ENCODE results near the gene CNTNAP2.

DNA sequence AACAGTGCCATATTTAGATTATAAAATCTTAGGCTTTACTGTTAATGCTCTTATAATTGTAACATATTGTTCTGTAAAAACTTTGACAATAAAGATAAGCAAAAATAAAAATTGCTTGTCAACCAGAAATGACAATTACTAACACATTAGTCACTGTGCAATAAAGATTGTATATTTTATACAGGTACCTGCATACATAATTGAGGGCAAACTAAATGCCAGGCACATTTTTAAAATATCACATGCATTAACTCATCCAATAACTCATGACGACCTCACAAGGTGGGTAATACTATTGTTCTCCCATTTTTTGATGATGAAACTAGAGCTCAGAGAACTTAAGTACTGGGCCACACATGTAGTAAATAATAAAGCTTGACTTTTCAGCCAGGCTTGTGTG, 1453.8 kb downstream of the CNTNAP2 start:
- TF ChIP-seq, protein P1, sequence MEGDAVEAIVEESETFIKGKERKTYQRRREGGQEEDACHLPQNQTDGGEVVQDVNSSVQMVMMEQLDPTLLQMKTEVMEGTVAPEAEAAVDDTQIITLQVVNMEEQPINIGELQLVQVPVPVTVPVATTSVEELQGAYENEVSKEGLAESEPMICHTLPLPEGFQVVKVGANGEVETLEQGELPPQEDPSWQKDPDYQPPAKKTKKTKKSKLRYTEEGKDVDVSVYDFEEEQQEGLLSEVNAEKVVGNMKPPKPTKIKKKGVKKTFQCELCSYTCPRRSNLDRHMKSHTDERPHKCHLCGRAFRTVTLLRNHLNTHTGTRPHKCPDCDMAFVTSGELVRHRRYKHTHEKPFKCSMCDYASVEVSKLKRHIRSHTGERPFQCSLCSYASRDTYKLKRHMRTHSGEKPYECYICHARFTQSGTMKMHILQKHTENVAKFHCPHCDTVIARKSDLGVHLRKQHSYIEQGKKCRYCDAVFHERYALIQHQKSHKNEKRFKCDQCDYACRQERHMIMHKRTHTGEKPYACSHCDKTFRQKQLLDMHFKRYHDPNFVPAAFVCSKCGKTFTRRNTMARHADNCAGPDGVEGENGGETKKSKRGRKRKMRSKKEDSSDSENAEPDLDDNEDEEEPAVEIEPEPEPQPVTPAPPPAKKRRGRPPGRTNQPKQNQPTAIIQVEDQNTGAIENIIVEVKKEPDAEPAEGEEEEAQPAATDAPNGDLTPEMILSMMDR (IDR thresholded peaks at IDR 0.05), result no peak
- no peak for TF ChIP-seq POLR2A (IDR thresholded peaks at IDR 0.05)
